ENCODE measurements around the gene CREBRF.
A peak's percentile ranks its signal among the peaks of the same experiment; 100 is the strongest.

The CREBRF gene

GRCh38 chr5:173138707-173139106 lies 82.6 kb downstream of the CREBRF start:
- TF ChIP-seq CTCF (conservative IDR thresholded peaks at IDR 0.05; ENCODE audit: low read depth, low read length) = no peak
- no peak for DNase-seq (ENCODE audit: low read depth)
- H3K4me3 ChIP-seq (ENCODE audit: low read depth, low read length) = no peak overlapping the region

GRCh38 chr5:173139631-173140030 lies 83.5 kb downstream of the CREBRF start:
- no peak for TF ChIP-seq CTCF (conservative IDR thresholded peaks at IDR 0.05; ENCODE audit: low read depth, low read length)
- H3K4me3 ChIP-seq (ENCODE audit: low read depth, low read length) = no peak overlapping the region
- no peak for DNase-seq (ENCODE audit: low read depth)

GRCh38 chr5:173140769-173141168 lies 84.6 kb downstream of the CREBRF start:
- TF ChIP-seq CTCF (conservative IDR thresholded peaks at IDR 0.05; ENCODE audit: low read depth, low read length) = no peak
- H3K4me3 ChIP-seq (ENCODE audit: low read depth, low read length) = no peak overlapping the region

GRCh38 chr5:173143567-173143966 lies 87.4 kb downstream of the CREBRF start:
- no peak for TF ChIP-seq CTCF (conservative IDR thresholded peaks at IDR 0.05; ENCODE audit: low read depth, low read length)
- no peak overlapping the region for H3K4me3 ChIP-seq (ENCODE audit: low read depth, low read length)
- no peak for DNase-seq (ENCODE audit: low read depth)

More at GRCh38 chr5:173140769-173141168, 84.6 kb downstream of the CREBRF start:
- DNase-seq (ENCODE audit: low read depth) = no peak

- peak within 1 kb of the TSS; percentile 79 for H3K4me3 ChIP-seq (ENCODE audit: low read depth, low read length)
- DNase-seq (ENCODE audit: low read depth) = peak; percentile 96
- TF ChIP-seq CTCF (conservative IDR thresholded peaks at IDR 0.05; ENCODE audit: low read depth, low read length) = peak; percentile 99
Measured at GRCh38 chr5:173144200-173145176, 88.3 kb downstream of the CREBRF start, which contains the start of gene BNIP1. TSS of gene BNIP1 (plus strand) at chr5:173144531. CDS start at chr5:173144546, 15 bp downstream.

GRCh38 chr5:173148354-173148753 lies 92.2 kb downstream of the CREBRF start:
- DNase-seq (ENCODE audit: low read depth) = no peak
- H3K4me3 ChIP-seq (ENCODE audit: low read depth, low read length) = no peak overlapping the region
- no peak for TF ChIP-seq CTCF (conservative IDR thresholded peaks at IDR 0.05; ENCODE audit: low read depth, low read length)
